ENCODE data around the gene ULK3.

- TF ChIP-seq GATA2 (IDR thresholded peaks at IDR 0.05; ENCODE audit: low read depth, low read length) (no peak), GATA3 (IDR thresholded peaks at IDR 0.05; ENCODE audit: low read depth, low read length) (no peak)
Measured at GRCh38 chr15:74836846-74837245, 6.1 kb downstream of the ULK3 start.

Data from SH-SY5Y (cell line).